MCF 10A (cell line): ENCODE results near the gene KIF1B. TPM values are rescaled to one million over a fixed set of nuclear protein-coding genes. Genes with fewer than 3 reads are reported as not detected.

Experiments
- BruUV-seq: library from RNA; stranded (reverse); fragments of 400-500 nt; replicated peaks from 2 replicates; lab custom pipeline; 2021; lab: Mats Ljungman, UMichigan
- CTCF ChIA-PET: fragments of 300-600 bp; sonication (Branson Sonifier 250); formaldehyde crosslinking; extraction: SDS; loops from one replicate; lab custom pipeline; 2021; ENCODE audit warnings: antibody characterized with exemption, inconsistent platforms; lab: Yijun Ruan, JAX
- POLR2A ChIA-PET: fragments of 300-600, 350-650 bp; sonication (Branson Sonifier 250); formaldehyde crosslinking; extraction: SDS; loops from one replicate; lab custom pipeline; 2020; ENCODE audit warnings: antibody characterized with exemption, inconsistent platforms; lab: Yijun Ruan, JAX
- DNase-seq: peaks from one replicate; pipeline ENCODE4 v3.0.0-alpha.2; 2018; ENCODE audit not compliant: unreplicated experiment
- H3K27ac Mint-ChIP-seq: one replicate; pipeline ENCODE4 v1.8.0; 2022; ENCODE audit warnings: mild to moderate bottlenecking, low read depth, mixed read lengths; ENCODE audit not compliant: unreplicated experiment
- H3K27me3 Mint-ChIP-seq: one replicate; pipeline ENCODE4 v1.8.0; 2022; ENCODE audit warnings: mixed read lengths; ENCODE audit not compliant: insufficient read depth, unreplicated experiment
- H3K36me3 Mint-ChIP-seq: one replicate; pipeline ENCODE4 v1.8.0; 2022; ENCODE audit warnings: mild to moderate bottlenecking, moderate library complexity, mixed read lengths; ENCODE audit not compliant: insufficient read depth, unreplicated experiment
- H3K4me1 Mint-ChIP-seq: one replicate; pipeline ENCODE4 v1.8.0; 2022; ENCODE audit warnings: mixed read lengths; ENCODE audit not compliant: insufficient read depth, unreplicated experiment
- H3K4me3 Mint-ChIP-seq: one replicate; pipeline ENCODE4 v1.8.0; 2022; ENCODE audit warnings: mild to moderate bottlenecking, moderate library complexity, mixed read lengths; ENCODE audit not compliant: unreplicated experiment
- H3K9me3 Mint-ChIP-seq: one replicate; pipeline ENCODE4 v1.8.0; 2022; ENCODE audit warnings: mixed read lengths; ENCODE audit not compliant: unreplicated experiment
- intact Hi-C: fragments of 100-400 bp; cut with micrococcal nuclease; formaldehyde crosslinking; loops from 2 replicates; pipeline ENCODE4 v1.14.1; 2022
- total RNA-seq: library from RNA; stranded (reverse); gene quantifications from 2 replicates; pipeline ENCODE4 v1.2.3, GENCODE V29; 2022
- TF ChIP-seq, protein P1 (sequence below): fragments of 200-600 bp; IDR thresholded peaks from one replicate; pipeline ENCODE4 v1.8.0; 2022; ENCODE audit warnings: antibody characterized with exemption, mild to moderate bottlenecking; ENCODE audit not compliant: unreplicated experiment

KIF1B gene
- total RNA-seq, 1 experiment from 2014 or later: 35.9 TPM

DNA sequence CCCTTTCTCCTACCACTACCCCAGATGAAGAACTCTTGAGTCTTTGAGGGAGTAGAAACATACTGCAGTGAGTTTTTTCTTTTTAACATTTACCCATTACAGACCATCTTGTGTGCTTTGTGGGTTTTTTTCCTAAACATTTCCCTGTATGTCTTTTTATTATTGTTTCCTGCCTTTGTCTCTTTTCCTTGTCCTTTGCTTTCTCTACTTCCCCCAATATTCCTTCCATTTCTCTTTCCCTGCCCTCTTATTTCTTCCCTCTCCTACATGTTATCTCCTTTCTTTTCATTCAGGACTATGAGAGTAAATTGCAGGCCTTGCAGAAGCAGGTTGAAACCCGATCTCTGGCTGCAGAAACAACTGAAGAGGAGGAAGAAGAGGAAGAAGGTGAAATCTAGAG lies 109.4 kb downstream of the KIF1B start:
- DNase-seq: no peak
- Mint-ChIP-seq H3K9me3 (no peaks in the 10 kb centered on the region), H3K36me3 (peaks cover 27% of the 10 kb centered on the region), H3K27me3 (no peaks in the 10 kb centered on the region), H3K4me1 (no peaks in the 10 kb centered on the region), H3K4me3 (no peak overlapping the region), H3K27ac (no peak overlapping the region)
- TF ChIP-seq, protein P1, sequence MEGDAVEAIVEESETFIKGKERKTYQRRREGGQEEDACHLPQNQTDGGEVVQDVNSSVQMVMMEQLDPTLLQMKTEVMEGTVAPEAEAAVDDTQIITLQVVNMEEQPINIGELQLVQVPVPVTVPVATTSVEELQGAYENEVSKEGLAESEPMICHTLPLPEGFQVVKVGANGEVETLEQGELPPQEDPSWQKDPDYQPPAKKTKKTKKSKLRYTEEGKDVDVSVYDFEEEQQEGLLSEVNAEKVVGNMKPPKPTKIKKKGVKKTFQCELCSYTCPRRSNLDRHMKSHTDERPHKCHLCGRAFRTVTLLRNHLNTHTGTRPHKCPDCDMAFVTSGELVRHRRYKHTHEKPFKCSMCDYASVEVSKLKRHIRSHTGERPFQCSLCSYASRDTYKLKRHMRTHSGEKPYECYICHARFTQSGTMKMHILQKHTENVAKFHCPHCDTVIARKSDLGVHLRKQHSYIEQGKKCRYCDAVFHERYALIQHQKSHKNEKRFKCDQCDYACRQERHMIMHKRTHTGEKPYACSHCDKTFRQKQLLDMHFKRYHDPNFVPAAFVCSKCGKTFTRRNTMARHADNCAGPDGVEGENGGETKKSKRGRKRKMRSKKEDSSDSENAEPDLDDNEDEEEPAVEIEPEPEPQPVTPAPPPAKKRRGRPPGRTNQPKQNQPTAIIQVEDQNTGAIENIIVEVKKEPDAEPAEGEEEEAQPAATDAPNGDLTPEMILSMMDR: no peak
- intact Hi-C loops: no loop called here
- ChIA-PET POLR2A (no interaction called here), CTCF (interaction anchor here (0.7 to 1.2 kb wide), 2 partner anchors 21 to 58 kb away, joined by 3 to 4 read pairs; no protein-coding TSS in a partner anchor)
- BruUV-seq: no TSS peak

DNA sequence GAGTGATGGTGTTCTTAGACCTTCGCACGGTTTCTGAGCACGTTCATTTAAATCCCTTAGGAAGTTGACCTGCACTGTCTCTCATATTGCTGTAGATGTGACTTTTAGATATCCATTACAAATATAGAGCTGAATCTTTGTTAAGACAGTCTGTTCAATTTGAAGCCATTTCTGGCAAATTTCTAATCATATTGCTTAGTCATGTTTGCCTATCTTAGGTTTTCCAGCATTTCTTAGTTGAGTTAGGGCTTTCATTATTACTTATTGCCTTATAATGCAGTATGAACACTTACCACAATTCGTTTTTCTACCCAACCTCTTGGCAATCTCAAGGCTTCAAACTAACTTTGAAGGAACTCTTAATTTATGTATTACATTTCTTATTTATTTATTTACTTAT lies 110.0 kb downstream of the KIF1B start:
- Mint-ChIP-seq H3K27ac (no peak overlapping the region), H3K27me3 (no peaks in the 10 kb centered on the region), H3K9me3 (no peaks in the 10 kb centered on the region), H3K4me3 (no peak overlapping the region), H3K36me3 (peaks cover 27% of the 10 kb centered on the region), H3K4me1 (no peaks in the 10 kb centered on the region)
- ChIA-PET CTCF (interaction anchor here (0.7 to 1.2 kb wide), 2 partner anchors 21 to 57 kb away, joined by 3 to 4 read pairs; no protein-coding TSS in a partner anchor), POLR2A (no interaction called here)
- DNase-seq: no peak
- no TSS peak for BruUV-seq
- intact Hi-C loops: no loop called here
- TF ChIP-seq, protein P1: no peak

DNA sequence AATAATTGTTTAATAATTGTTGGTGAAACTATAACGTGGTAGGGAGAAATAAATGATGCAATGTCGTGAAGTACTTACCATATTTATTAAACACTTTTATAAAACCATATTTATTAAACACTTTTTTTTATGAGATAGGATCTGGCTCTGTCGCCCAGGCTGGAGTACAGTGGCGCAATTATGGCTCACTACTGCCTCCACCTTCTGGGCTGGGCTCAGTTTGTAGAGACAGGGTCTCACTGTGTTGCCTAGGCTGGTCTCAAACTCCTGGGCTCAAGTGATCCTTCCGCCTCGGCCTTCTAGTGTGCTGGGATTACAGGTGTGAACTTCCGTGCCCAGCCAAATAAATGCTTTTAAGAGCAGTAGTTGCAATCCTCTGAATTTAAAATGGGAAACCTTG lies 112.5 kb downstream of the KIF1B start:
- DNase-seq: no peak
- Mint-ChIP-seq H3K36me3 (peaks cover 32% of the 10 kb centered on the region), H3K4me3 (no peak overlapping the region), H3K9me3 (no peaks in the 10 kb centered on the region), H3K27ac (no peak overlapping the region), H3K27me3 (no peaks in the 10 kb centered on the region), H3K4me1 (no peaks in the 10 kb centered on the region)
- intact Hi-C loops: no loop called here
- POLR2A ChIA-PET: no interaction called here
- CTCF ChIA-PET: no interaction called here
- no TSS peak for BruUV-seq
- TF ChIP-seq, protein P1: no peak

DNA sequence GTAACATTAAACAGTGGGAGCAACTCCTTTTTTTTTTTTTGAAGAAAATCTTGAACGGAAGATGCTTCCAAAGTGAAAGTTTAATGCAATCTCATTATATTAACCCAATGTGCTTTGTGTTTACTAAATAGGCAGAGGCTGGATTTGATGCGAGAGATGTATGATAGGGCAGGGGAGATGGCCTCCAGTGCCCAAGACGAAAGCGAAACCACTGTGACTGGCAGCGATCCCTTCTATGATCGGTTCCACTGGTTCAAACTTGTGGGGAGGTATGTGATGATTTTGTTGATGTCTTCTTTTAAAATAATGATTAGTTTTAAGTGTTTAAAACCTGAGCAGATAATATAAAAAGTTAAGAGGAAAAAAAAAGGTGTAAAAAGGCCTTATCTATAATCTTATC lies 114.3 kb downstream of the KIF1B start:
- BruUV-seq: no TSS peak
- no peak overlapping the region for H3K4me3 Mint-ChIP-seq

More for the DNA sequence above, 114.3 kb downstream of the KIF1B start:
- intact Hi-C loops: no loop called here
- DNase-seq: no peak
- H3K36me3 Mint-ChIP-seq: peaks cover 26% of the 10 kb centered on the region
- no peaks in the 10 kb centered on the region for H3K9me3 Mint-ChIP-seq
- ChIA-PET CTCF (no interaction called here), POLR2A (interaction anchor here (0.6 kb wide), 1 partner anchor 82 kb away, joined by 4 read pairs; no protein-coding TSS in a partner anchor)
- no peaks in the 10 kb centered on the region for H3K4me1 Mint-ChIP-seq
- H3K27me3 Mint-ChIP-seq: no peaks in the 10 kb centered on the region
- no peak overlapping the region for H3K27ac Mint-ChIP-seq
- TF ChIP-seq, protein P1: no peak
